HuH-7 (cell line): Measurements from ENCODE around the gene TVP23A.

ENCODE experiments used
- DNase-seq: peaks from one replicate; pipeline ENCODE4 v3.0.0; 2011; ENCODE audit warnings: low spot score

Gene TVP23A

GRCh38 chr16:10817963-10818941 is at the start of gene TVP23A:
Gene TVP23A, minus strand, starts transcription at chr16:10818794. Its CDS starts 301 bp downstream, at chr16:10818493.
- DNase-seq = no peak

- no peak for DNase-seq
Measured at GRCh38 chr16:10868104-10868595, 49.6 kb upstream of the TVP23A start.

DNA sequence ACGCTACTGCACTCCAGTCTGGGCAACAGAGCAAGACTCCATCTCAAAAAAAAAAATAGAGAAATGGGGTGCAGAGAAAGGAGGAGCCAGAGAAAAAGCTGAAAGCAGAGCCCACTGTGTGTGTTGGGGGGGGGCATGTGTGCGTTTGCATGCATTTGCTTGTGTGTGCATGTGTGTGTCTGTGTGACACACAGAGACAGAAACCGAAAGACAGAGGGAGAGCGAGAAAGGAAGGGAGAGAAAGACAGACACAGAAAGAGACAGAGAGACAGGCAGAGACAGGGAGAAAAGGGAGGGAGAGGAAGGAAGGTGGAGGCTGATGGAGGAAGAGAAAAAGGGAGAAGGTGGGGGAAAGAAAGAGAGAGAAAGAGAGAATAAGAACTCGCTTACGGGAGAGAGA is 48.6 kb upstream of the TVP23A start:
- DNase-seq = no peak

GRCh38 chr16:10865991-10866966 is 47.7 kb upstream of the TVP23A start:
- no peak for DNase-seq

DNA sequence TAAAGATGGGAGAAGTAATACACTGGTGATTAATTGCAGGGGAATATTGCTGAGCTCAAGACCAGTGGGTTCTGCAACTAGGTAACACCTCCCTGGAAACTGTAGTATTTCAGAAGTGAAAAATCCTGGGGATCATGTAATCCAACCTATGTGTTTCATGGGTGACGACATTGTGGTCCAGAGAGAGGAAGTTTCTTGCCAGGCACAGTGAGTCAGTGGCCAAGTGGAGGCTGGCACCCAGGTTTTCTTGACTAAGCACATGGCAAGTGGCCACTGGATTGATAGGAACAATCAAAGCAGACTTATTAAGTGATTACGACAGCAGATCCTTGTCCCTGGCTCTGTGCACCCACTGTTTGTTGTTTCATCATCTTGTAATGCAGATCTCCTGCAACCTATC is 43.8 kb upstream of the TVP23A start:
- DNase-seq = no peak

GRCh38 chr16:10859658-10860057 is 41.1 kb upstream of the TVP23A start:
- DNase-seq = no peak

GRCh38 chr16:10859020-10859419 is 40.4 kb upstream of the TVP23A start:
- no peak for DNase-seq

- no peak for DNase-seq
Measured at GRCh38 chr16:10858203-10858602, 39.6 kb upstream of the TVP23A start.

DNA sequence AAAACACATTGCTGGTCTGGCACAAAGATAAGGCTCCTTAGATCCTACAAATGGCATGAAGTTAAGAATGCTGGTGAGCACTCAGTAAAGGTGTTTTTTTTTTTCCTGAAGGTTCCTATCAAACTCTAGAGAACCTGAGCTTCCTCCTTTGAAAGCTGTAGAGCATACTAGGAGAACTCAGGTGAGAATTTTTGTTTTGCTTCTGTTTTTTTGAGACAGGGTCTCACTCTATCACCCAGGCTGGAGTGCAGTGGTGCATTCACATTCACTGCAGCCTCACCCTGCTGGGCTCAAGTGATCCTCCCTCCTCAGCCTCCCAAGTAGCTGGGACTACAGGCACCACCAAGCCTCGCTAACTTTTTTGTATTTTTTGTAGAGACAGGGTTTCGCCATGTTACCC is 37.4 kb upstream of the TVP23A start:
- no peak for DNase-seq

GRCh38 chr16:10852948-10853347 is 34.4 kb upstream of the TVP23A start:
- no peak for DNase-seq

DNA sequence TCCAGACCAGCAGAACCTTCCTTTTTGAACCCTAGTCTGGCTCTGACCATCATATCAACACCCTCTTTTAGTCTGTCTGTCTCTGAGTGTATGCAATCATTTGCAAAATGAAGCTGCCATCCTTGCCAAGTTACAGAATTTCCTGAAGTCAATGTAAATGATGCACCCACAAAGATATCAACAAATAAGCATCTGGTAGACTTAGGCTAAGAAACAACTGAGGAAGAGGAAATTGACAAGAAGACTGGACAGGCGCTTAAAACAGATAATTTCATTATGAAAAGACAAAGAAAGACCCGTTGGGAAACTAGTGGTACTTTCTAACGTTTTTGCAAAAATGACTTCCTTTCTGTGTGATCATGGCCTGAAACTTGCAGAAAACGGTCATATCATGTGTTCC is 33.7 kb upstream of the TVP23A start:
- DNase-seq = no peak

- DNase-seq = no peak
Measured at GRCh38 chr16:10851512-10851911, 32.9 kb upstream of the TVP23A start.

GRCh38 chr16:10850478-10850850 is 31.9 kb upstream of the TVP23A start:
- DNase-seq = no peak

GRCh38 chr16:10849736-10850477 is 31.3 kb upstream of the TVP23A start:
- DNase-seq = no peak

GRCh38 chr16:10847176-10847575 is 28.6 kb upstream of the TVP23A start:
- no peak for DNase-seq

- no peak for DNase-seq
Measured at GRCh38 chr16:10846213-10846998, 27.8 kb upstream of the TVP23A start.

- DNase-seq = no peak
Measured at GRCh38 chr16:10840703-10841102, 22.1 kb upstream of the TVP23A start.

GRCh38 chr16:10839279-10839666 is 20.7 kb upstream of the TVP23A start:
- no peak for DNase-seq

- DNase-seq = no peak
Measured at GRCh38 chr16:10838621-10839278, 20.2 kb upstream of the TVP23A start.

DNA sequence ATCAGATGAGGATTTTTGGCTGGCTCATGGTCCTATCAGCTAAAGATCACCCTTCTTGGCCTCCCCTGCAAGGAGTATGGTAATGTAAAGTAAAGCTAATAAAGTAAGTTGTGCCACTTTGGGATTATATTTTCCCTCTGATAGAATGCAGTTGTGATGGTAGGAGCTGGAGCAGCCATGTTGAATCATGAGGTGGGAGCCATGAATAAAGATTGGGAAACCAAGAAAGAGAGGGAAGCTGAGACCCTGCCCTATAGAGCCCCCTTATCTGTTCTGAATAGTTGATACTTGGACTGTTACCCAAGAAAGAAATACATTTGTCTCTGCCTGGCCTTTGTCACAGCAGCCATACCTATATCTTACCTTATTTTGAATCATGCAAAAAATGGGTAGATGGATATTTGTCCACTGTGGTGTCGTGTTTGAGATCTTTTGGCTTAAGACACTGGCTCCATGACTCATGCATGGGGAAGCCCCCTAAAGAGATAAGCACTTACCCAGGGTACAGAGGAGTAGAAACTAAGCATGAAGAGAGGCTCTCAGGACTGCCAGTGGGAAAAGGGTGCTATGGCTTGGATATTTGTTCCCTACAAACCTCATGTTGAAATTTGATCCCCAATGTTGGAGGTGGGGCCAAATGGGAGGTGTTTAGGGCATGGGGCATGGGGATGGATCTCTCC is 17.7 kb upstream of the TVP23A start:
- no peak for DNase-seq
